HG03103 (cell line): ENCODE measurements around the gene CLASP1.
"Not testable (repeated sequence)": the region's sequence is repeated elsewhere in the genome, so short reads cannot be mapped to it uniquely, and the experiment has no call there.

Source experiments
- ATAC-seq: cut with Tn5 transposase; IDR thresholded peaks from one replicate; pipeline ENCODE4 v1.9.1; 2021; ENCODE audit warnings: low read depth; ENCODE audit not compliant: unreplicated experiment

Gene CLASP1

GRCh38 chr2:121336528-121337294 lies 312.6 kb downstream of the CLASP1 start:
- no peak for ATAC-seq

DNA sequence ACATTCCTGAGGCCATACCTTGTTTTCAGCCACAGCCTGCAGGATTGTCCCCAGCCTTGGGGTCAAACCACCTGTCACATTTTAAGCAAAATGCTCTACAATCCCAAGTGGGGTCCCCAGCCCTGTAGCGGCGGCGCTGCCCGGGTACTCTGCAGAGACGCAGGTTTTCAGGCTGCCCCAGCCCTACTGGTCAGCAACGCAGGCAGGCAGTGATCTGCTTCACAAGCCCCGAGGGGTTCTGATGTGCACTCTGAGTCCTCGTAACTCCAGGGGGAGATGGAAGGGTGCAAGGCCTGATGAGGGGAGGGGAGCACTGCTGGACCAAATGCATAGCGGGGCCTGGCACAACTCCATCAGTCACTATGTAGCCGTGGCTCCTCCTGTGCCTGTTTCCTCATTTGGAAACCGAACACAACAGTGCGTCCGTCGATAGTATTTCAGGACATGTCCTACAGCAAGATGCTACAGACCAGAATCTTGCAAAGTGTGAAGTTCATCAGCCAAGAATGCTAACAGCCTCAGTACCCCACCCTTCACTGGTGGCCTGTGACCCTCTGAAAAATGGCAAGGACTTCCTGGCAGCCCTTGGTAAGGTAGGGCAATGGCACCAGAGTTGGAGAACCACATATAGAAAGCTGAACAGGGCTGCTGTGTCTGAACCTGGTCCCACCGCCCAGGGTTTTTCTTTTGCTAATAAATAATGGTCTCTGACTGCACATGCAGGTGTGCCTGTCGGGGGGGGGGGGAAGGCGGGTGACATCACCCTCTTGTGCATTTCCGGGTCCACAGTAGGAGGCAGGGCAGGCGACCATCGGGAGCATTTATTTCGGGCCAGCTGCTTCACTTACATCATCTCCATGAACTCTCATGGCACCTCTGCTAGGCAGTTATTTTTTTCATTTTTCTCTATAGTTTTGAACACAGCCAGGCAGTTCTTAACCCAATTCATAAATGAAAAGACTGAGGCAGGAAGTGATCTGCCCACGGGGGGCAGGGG lies 313.7 kb downstream of the CLASP1 start:
- no peak for ATAC-seq

DNA sequence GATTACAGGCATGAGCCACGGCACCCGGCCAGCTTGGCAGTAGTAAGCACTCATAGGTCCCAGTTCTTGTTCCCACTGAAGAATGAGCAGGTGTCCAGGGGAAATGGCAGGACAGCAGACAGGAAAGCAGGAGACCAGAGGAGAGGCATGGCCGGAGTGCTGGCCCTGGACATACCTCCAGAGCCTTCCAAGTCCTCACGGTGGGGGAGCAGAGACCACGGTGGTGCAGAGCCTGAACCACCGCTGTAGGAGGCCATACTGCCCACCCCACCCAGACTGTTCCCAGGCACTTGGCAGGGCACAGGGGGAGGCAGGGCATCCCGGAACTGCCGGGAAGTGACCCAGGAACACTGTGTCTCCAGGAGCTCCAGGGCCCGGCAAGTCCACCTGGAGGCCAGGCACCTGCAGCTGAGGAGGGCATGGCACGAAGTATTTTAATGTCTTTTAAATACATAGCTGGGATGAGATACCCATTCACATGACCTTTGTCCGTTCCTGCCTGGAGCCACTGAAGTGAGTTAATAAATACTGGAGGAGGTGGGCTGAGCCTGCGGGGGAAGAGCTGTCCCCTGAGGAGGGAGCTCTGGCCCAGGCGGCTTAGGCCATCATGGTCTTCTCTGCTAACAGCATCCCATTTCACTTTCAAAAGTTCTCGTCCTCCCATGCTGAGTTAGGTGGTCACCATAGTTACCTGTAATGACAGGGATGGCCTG lies 314.5 kb downstream of the CLASP1 start:
- peak; percentile 3 for ATAC-seq

DNA sequence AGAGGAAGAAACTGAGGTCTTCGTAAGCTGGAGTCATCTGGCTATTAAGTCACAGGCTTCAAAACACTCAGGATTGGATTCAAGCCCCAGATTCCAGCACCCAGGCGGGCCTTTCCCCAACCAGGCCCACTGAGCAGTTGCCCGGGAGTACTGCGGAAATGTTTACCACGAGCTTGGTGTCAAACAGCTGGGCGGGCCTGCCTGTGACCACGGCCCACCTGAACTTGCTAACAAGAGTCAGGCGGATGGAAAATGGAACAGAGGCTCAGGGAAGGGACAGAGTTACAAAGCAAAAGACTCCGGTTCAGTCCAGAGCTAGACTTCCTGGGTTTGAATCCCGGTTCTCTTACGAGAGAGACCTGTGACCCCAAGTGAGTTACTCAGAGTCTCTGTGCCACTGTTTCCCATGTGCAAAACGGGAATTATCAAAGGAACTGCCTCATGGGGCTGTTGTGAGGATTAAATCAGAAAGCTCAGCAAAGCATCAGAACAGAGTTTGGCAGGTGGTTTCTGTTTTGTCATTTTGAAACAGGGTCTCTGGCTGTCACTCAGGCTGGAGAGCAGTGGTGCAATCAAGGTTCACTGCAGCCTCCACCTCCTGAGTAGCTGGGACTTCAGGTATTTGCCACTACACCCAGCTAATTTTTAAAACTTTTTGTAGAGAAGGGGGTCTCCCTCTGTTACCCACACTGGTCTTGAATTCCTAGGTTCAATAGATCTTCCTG lies 315.3 kb downstream of the CLASP1 start:
- ATAC-seq, result peak; percentile 91

DNA sequence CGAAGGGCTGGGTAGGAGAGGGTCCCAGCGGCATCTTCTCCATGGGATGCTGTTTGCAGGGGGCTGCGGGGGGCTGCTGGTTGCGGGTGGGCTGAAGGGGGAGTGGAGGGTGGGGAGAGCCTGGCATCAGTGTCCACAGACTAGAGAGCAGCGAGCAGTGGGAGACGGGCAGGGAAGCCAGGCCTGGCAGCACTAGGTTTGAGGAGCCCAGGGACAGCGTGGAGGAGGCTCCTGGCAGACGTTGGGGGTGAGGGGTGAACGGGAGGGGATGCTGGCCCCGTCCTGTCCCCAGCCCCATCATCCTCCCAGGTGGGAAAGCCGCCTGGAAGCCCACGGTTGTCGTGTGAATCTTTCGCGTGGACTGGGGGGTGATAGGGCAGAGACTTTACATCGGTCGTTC lies 316.0 kb downstream of the CLASP1 start:
- ATAC-seq, result no peak

- not testable (repeated sequence) for ATAC-seq
Observed at GRCh38 chr2:121331324-121331723, 317.9 kb downstream of the CLASP1 start.

GRCh38 chr2:121330921-121331320 lies 318.3 kb downstream of the CLASP1 start:
- ATAC-seq, result no peak

- no peak for ATAC-seq
Observed at GRCh38 chr2:121329786-121330185, 319.5 kb downstream of the CLASP1 start.

DNA sequence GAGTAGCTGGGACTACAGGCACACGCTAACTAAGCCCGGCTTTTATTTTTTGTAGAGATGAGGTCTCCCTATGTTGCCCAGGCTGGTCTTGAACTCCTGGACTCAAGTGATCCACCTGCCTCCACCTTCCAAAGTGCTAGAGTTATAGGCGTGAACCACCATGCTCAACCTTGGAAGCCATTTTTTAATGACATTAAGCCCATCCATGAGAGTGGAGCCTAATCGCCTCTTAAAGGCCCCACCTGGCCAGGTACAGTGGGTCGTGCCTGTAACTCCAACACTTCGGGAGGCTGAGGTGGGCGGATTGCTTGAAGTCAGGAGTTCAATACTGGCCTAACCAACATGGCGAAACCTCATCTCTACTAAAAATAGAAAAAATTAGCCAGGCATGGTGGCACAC lies 322.6 kb downstream of the CLASP1 start:
- no peak for ATAC-seq

DNA sequence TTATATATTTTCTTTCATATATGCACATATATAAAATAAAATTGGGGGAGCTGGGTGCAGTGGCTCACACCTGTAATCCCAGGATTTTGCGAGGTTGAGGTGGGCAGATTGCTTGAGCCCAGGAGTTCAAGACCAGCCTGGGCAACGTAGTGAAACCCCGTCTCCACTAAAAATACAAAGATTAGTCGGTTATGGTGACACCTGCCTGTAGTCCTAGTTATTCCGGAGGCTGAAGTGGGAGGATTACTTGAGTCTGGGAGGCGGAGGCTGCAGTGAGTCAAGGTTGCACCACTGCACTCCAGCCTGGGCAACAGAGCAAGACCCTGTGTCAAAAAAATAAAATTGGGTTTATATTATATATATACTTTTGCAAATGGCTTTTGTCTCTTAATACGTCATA lies 324.7 kb downstream of the CLASP1 start:
- no peak for ATAC-seq

DNA sequence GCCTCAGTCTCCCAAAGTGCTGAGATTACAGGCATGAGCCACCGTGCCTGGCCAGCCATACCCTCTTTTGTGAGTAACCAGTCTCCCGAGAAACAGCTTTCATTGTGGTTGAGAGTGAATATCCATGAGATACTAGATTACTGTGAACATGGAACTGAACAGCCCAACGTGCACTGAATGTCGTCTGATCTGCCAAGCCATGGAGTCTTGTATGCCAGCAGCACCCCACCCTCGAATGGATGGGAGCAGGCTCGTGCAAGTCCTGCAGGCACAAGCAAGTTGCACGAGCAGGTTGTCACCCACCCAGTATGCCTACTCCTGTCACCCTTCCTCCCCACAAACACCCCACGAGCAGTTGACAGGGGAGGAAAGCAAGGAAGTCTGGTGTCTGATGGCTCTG lies 327.8 kb downstream of the CLASP1 start:
- no peak for ATAC-seq

GRCh38 chr2:121319941-121320340 lies 329.3 kb downstream of the CLASP1 start:
- ATAC-seq, result no peak

GRCh38 chr2:121316986-121317385 lies 332.3 kb downstream of the CLASP1 start:
- ATAC-seq, result no peak

DNA sequence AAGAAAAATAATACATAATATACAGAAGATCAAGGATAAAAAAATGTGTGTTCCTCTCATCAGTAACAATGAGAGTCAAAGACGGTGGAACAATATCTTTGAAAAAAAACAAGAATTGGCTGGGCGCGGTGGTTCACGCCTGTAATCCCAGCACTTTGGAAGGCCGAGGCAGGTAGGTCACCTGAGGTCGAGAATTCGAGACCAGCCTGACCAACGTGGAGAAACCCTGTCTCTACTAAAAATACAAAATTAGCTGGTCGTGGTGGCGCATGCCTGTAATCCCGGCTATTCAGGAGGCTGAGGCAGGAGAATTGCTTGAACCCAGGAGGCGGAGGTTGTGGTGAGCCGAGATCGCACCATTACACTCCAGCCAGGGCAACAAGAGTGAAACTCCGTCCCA lies 335.6 kb downstream of the CLASP1 start:
- ATAC-seq, result not testable (repeated sequence)

- ATAC-seq, result peak; percentile 79
Observed at GRCh38 chr2:121309801-121310200, 339.5 kb downstream of the CLASP1 start.

DNA sequence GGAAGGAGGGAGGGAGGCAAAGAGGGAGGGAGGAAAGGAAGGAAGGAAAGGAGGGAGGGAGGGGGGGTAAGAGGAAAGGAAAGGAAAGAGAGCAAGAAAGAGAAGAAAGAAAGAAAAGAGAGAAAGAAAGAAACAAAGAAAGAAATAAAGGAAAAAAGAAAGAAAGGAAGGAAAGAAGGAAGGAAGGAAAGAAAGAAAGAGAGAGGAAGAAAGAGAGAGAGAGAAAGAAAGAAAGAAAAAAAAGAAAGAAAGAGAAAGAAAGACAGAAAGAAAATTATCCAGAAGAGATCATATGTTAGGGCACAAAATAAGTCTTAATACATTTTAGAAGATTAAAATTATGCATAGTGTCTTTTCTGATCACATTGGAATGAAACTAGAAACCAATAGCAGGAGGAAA lies 339.9 kb downstream of the CLASP1 start:
- no peak for ATAC-seq

- no peak for ATAC-seq
Observed at GRCh38 chr2:121307048-121307447, 342.2 kb downstream of the CLASP1 start.

- no peak for ATAC-seq
Observed at GRCh38 chr2:121304941-121305340, 344.3 kb downstream of the CLASP1 start.

DNA sequence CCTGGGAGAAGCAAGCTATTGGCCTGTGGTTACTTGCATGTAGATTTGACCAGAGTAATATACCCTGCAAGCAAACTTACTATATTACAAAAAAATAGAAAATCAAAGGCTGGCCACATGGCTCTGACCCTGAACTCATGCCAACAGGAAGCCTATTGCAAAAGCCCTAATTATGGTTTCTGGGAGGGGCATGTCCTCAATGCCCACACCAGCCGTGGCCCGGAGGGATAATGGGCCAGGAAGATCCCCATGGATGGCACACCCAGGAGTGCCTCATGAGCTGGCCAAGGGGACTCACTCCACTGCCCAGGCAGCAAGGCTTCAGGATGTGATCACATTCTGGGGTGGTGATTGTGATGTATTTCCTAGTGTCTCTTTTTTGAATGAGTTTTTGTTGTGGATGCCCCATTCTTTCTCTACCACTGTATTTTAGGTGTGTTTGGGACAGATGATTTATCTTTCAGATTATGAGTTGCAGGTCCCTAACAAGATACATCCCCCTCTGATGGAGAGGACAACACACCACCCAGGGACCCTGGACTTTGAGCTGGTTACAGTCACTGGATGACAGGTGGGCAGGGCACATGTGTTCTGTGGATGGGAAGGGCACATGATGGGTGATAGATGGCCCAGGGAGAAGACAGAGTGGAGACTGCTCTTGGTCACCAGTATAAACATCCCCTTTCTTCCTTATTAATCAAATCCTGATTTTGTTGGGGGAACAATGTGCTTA lies 345.6 kb downstream of the CLASP1 start:
- no peak for ATAC-seq

DNA sequence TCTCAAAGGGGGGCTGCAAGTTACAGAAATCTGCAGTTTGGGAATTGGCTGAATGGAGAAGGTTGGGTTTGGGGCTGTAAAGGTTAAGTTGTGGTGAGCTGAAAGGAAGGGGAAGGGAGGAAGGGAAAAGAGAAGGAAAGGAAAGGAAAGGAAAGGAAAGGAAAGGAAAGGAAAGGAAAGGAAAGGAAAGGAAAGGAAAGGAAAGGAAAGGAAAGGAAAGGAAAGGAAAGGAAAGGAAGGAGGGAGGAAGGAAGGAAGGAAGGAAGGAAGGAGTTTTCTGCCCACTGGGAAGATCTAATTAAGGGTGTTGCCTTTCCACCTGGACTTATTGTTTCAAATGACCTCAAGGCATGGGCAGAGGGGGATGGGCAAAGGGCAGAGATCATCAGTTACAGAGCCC lies 348.1 kb downstream of the CLASP1 start:
- not testable (repeated sequence) for ATAC-seq
